Eye (tissue), 1 donor: ENCODE measurements around the gene CTSA.
"Not testable (repeated sequence)": the region's sequence is repeated elsewhere in the genome, so short reads cannot be mapped to it uniquely, and the experiment has no call there.

Experiments used
- DNase-seq: peaks from one replicate; pipeline ENCODE4 v3.0.0-alpha.2; 2015

Gene CTSA

GRCh38 chr20:45897289-45897688 lies 6.2 kb downstream of the CTSA start:
- no peak for DNase-seq

GRCh38 chr20:45897692-45898091 lies 6.6 kb downstream of the CTSA start:
- DNase-seq = no peak

- no peak for DNase-seq
These were observed 7.2 kb downstream of the CTSA start for GRCh38 chr20:45898285-45898684.

- no peak for DNase-seq
These were observed 8.1 kb downstream of the CTSA start for GRCh38 chr20:45899046-45899835.

GRCh38 chr20:45901332-45901731 lies 10.2 kb downstream of the CTSA start:
- not testable (repeated sequence) for DNase-seq

- DNase-seq = no peak
These were observed 11.1 kb downstream of the CTSA start for GRCh38 chr20:45902199-45902701.

- DNase-seq = no peak
These were observed 13.7 kb downstream of the CTSA start for GRCh38 chr20:45904583-45905504.

GRCh38 chr20:45905505-45906079 lies 14.5 kb downstream of the CTSA start:
- no peak for DNase-seq

GRCh38 chr20:45907219-45907948 lies 16.2 kb downstream of the CTSA start:
- no peak for DNase-seq

GRCh38 chr20:45908084-45908483 lies 16.9 kb downstream of the CTSA start:
- no peak for DNase-seq

GRCh38 chr20:45909336-45909808 lies 18.2 kb downstream of the CTSA start:
- no peak for DNase-seq

- DNase-seq = no peak
These were observed 18.9 kb downstream of the CTSA start for GRCh38 chr20:45909817-45910669.

GRCh38 chr20:45910670-45911485 lies 19.7 kb downstream of the CTSA start:
- peak; percentile 99 for DNase-seq

GRCh38 chr20:45911486-45912343 lies 20.6 kb downstream of the CTSA start, which contains the start of gene PLTP:
PLTP (minus strand) TSS chr20:45912155; CDS start chr20:45911452, 703 bp downstream.
- DNase-seq = peak; percentile 87

GRCh38 chr20:45912344-45912682 lies 21.2 kb downstream of the CTSA start:
- DNase-seq = no peak

- DNase-seq = no peak
These were observed 22.0 kb downstream of the CTSA start for GRCh38 chr20:45913116-45913515.

- DNase-seq = peak; percentile 39
These were observed 26.6 kb downstream of the CTSA start for GRCh38 chr20:45917790-45918141.

- no peak for DNase-seq
These were observed 27.1 kb downstream of the CTSA start for GRCh38 chr20:45918182-45918737.
